Bronchial epithelial cell (primary cell): ENCODE data around the gene CACNA2D1. TPM values are rescaled to one million over a fixed set of nuclear protein-coding genes. Genes with fewer than 3 reads are reported as not detected.

ENCODE experiments used
- DNase-seq: peaks from one replicate; pipeline ENCODE4 v3.0.0-alpha.2; 2010; ENCODE audit warnings: low read depth
- FAIRE-seq: peaks from 2 replicates; lab custom pipeline; 2011; peaks lifted over from hg19 to GRCh38; lab: Jason Lieb, UNC
- H3K27me3 ChIP-seq: 2 replicates; pipeline ENCODE4 v1.5.1; 2011; ENCODE audit warnings: low read length; ENCODE audit not compliant: control insufficient read depth, insufficient read depth
- H3K36me3 ChIP-seq: 2 replicates; pipeline ENCODE4 v1.5.1; 2011; ENCODE audit warnings: low read length; ENCODE audit not compliant: control insufficient read depth, insufficient read depth
- H3K4me3 ChIP-seq: 2 replicates; pipeline ENCODE4 v1.5.1; 2011; ENCODE audit warnings: mild to moderate bottlenecking, low read depth, low read length, control low read depth
- total RNA-seq: library from RNA; depleted of rRNA; stranded (reverse); fragments of >200 nt; gene quantifications from 2 replicates; pipeline ENCODE4 v1.2.1, GENCODE V29; 2014
- TF ChIP-seq, protein P1 (sequence below): IDR thresholded peaks from 2 replicates; pipeline ENCODE4 v1.5.1; 2011; ENCODE audit warnings: mild to moderate bottlenecking, moderate library complexity, low read length, control low read depth, inconsistent platforms; ENCODE audit not compliant: insufficient read depth, severe bottlenecking

The CACNA2D1 gene
- total RNA-seq, 1 donor from 2014 or later = 1.1 TPM

- TF ChIP-seq, protein P1, sequence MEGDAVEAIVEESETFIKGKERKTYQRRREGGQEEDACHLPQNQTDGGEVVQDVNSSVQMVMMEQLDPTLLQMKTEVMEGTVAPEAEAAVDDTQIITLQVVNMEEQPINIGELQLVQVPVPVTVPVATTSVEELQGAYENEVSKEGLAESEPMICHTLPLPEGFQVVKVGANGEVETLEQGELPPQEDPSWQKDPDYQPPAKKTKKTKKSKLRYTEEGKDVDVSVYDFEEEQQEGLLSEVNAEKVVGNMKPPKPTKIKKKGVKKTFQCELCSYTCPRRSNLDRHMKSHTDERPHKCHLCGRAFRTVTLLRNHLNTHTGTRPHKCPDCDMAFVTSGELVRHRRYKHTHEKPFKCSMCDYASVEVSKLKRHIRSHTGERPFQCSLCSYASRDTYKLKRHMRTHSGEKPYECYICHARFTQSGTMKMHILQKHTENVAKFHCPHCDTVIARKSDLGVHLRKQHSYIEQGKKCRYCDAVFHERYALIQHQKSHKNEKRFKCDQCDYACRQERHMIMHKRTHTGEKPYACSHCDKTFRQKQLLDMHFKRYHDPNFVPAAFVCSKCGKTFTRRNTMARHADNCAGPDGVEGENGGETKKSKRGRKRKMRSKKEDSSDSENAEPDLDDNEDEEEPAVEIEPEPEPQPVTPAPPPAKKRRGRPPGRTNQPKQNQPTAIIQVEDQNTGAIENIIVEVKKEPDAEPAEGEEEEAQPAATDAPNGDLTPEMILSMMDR = no peak
- DNase-seq (peak; percentile 85), FAIRE-seq (no peak)
- Histone ChIP-seq H3K36me3 (no peaks in the 10 kb centered on the region), H3K4me3 (no peak overlapping the region), H3K27me3 (no peaks in the 10 kb centered on the region)
These were observed 249.4 kb downstream of the CACNA2D1 start for GRCh38 chr7:82194016-82194643.

- no peak overlapping the region for H3K4me3 ChIP-seq
- no peaks in the 10 kb centered on the region for H3K27me3 ChIP-seq
- no peaks in the 10 kb centered on the region for H3K36me3 ChIP-seq
- FAIRE-seq (no peak), DNase-seq (no peak)
- TF ChIP-seq, protein P1 = no peak
These were observed 254.9 kb downstream of the CACNA2D1 start for GRCh38 chr7:82188636-82189035.

DNA sequence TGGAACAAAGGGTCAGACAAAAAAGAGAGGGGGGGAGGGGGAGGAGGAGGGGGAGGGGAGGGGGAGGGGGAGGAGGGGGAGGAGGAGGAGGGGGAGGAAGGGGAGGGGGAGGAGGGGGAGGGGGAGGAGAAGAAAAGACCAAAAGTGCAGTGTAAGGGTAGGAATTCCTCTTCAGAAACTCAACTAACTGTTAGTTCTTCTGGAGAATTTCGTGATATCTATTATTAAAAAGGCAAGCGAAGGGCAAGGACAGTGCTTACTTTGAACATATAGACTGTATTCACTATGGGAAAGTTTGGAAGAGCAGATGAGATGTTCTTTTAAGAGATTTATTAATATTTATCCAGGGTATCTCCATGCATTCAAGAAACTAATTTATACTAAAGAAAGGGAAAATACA is 258.1 kb downstream of the CACNA2D1 start:
- Histone ChIP-seq H3K27me3 (no peaks in the 10 kb centered on the region), H3K36me3 (no peaks in the 10 kb centered on the region), H3K4me3 (no peak overlapping the region)
- TF ChIP-seq, protein P1 = no peak
- no peak for FAIRE-seq
- no peak for DNase-seq

DNA sequence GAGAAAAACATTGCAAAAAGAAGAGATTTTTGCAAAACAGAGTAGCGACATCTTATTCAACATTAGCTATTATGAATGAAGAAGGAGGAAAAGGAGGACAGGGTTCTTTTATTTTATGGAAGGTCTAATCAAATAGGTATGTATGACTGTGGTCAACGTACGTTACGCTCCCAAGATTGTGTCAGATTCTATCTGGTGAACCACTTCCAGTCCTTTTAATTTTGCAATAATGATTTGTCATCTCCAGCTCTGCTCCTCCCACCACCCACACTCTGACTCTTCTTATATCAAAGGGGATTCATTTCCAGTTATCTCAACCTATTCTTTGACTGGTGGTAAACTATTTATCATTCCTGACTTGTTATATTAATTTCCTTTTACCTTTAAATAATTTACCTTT is 259.9 kb downstream of the CACNA2D1 start:
- Histone ChIP-seq H3K36me3 (no peaks in the 10 kb centered on the region), H3K4me3 (no peak overlapping the region), H3K27me3 (no peaks in the 10 kb centered on the region)
- TF ChIP-seq, protein P1 = no peak
- FAIRE-seq = no peak
- peak; percentile 94 for DNase-seq

DNA sequence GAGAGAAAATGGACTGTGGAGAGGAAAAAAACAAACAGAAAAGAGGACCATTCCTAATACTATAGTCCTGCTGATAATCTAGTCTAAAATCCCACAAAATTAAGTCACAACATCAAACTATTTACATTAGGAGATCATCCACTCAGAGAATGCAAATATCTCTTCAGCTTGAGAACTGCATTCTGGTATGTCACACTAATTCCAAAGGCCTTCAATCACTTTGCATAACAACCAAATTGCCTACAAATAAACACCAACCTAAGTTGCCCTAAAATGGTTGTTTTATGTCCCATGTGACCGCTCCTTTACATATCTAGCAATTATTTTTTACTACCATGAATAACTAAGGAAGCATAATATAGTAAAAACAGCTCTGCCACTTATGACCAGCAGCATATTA is 264.3 kb downstream of the CACNA2D1 start:
- Histone ChIP-seq H3K27me3 (no peaks in the 10 kb centered on the region), H3K36me3 (no peaks in the 10 kb centered on the region), H3K4me3 (no peak overlapping the region)
- DNase-seq (no peak), FAIRE-seq (no peak)
- TF ChIP-seq, protein P1 = no peak

GRCh38 chr7:82175319-82175718 is 268.3 kb downstream of the CACNA2D1 start:
- no peaks in the 10 kb centered on the region for H3K27me3 ChIP-seq
- H3K4me3 ChIP-seq = no peak overlapping the region
- FAIRE-seq (no peak), DNase-seq (no peak)
- H3K36me3 ChIP-seq = no peaks in the 10 kb centered on the region
- TF ChIP-seq, protein P1 = no peak
